Body of pancreas (tissue), 4 donors: Measurements from ENCODE around the gene MAB21L3.

Source experiments
- POLR2A ChIP-seq, 3 donors: fragments of 450-650 bp; IDR thresholded peaks; one replicate each; pipeline ENCODE4 v1.6.1; 2016; ENCODE audit warnings: antibody characterized with exemption in 3 of 3, mild to moderate bottlenecking in 2 of 3
- TF ChIP-seq, protein P1 (sequence below), 7 experiments: fragments of 450-650 bp in 4 of 7; fragments of 200-600 bp in 3 of 7; sonication (generic) in 3 of 7; IDR thresholded peaks; one replicate each; pipeline ENCODE4 v1.5.1; 2016 to 2019; ENCODE audit warnings: antibody characterized with exemption in 7 of 7

DNA sequence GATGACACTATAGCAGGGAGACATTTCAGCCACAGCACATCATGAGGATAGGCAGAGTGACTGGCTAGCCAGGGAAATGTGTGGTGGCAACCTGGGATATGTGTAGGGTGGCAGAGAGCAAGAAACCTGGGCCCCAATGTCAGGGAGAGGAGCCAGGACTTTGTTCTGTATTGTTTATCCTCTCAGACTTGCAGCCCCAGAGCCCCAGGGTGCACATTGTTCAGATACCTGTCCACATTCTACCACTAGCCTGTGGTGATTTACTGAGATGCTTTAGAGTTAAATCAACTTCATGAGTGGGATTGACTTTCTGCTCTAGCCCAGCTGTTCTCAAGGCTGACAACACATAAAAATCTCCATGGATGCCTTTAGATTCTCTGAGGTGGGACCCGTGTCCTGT is 61.5 kb downstream of the MAB21L3 start:
- no peak for TF ChIP-seq POLR2A (IDR thresholded peaks at IDR 0.05)
- TF ChIP-seq, protein P1, sequence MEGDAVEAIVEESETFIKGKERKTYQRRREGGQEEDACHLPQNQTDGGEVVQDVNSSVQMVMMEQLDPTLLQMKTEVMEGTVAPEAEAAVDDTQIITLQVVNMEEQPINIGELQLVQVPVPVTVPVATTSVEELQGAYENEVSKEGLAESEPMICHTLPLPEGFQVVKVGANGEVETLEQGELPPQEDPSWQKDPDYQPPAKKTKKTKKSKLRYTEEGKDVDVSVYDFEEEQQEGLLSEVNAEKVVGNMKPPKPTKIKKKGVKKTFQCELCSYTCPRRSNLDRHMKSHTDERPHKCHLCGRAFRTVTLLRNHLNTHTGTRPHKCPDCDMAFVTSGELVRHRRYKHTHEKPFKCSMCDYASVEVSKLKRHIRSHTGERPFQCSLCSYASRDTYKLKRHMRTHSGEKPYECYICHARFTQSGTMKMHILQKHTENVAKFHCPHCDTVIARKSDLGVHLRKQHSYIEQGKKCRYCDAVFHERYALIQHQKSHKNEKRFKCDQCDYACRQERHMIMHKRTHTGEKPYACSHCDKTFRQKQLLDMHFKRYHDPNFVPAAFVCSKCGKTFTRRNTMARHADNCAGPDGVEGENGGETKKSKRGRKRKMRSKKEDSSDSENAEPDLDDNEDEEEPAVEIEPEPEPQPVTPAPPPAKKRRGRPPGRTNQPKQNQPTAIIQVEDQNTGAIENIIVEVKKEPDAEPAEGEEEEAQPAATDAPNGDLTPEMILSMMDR (IDR thresholded peaks at IDR 0.05) = no peak
